Nephron progenitor cell (in vitro differentiated cells): Measurements from ENCODE around the gene SYNDIG1.

ENCODE experiments used
- DNase-seq: peaks from one replicate; pipeline ENCODE4 v3.0.0; 2021
- H3K27ac Mint-ChIP-seq: 2 replicates; pipeline ENCODE4 v1.8.0; 2021; ENCODE audit warnings: mild to moderate bottlenecking, moderate library complexity, mixed read lengths
- H3K27me3 Mint-ChIP-seq: 2 replicates; pipeline ENCODE4 v1.8.0; 2021; ENCODE audit warnings: mild to moderate bottlenecking, low read depth, mixed read lengths; ENCODE audit not compliant: poor library complexity
- H3K36me3 Mint-ChIP-seq: 2 replicates; pipeline ENCODE4 v1.8.0; 2021; ENCODE audit warnings: low read depth, mixed read lengths
- H3K4me1 Mint-ChIP-seq: 2 replicates; pipeline ENCODE4 v1.8.0; 2021; ENCODE audit warnings: mixed read lengths
- H3K4me3 Mint-ChIP-seq: 2 replicates; pipeline ENCODE4 v1.8.0; 2021; ENCODE audit warnings: mild to moderate bottlenecking, moderate library complexity, mixed read lengths
- H3K9me3 Mint-ChIP-seq: 2 replicates; pipeline ENCODE4 v1.8.0; 2021; ENCODE audit warnings: mild to moderate bottlenecking, moderate library complexity, mixed read lengths
- TF ChIP-seq, protein P1 (sequence below): fragments of 200-600 bp; sonication (generic); IDR thresholded peaks from 2 replicates; pipeline ENCODE4 v1.5.0; 2021; ENCODE audit warnings: antibody characterized with exemption

SYNDIG1 gene

GRCh38 chr20:24492698-24493097 lies 23.3 kb downstream of the SYNDIG1 start:
- peaks cover 30% of the 10 kb centered on the region for H3K4me1 Mint-ChIP-seq
- peaks cover 4% of the 10 kb centered on the region for H3K27me3 Mint-ChIP-seq
- no peaks in the 10 kb centered on the region for H3K9me3 Mint-ChIP-seq
- H3K36me3 Mint-ChIP-seq = no peaks in the 10 kb centered on the region
- TF ChIP-seq, protein P1, sequence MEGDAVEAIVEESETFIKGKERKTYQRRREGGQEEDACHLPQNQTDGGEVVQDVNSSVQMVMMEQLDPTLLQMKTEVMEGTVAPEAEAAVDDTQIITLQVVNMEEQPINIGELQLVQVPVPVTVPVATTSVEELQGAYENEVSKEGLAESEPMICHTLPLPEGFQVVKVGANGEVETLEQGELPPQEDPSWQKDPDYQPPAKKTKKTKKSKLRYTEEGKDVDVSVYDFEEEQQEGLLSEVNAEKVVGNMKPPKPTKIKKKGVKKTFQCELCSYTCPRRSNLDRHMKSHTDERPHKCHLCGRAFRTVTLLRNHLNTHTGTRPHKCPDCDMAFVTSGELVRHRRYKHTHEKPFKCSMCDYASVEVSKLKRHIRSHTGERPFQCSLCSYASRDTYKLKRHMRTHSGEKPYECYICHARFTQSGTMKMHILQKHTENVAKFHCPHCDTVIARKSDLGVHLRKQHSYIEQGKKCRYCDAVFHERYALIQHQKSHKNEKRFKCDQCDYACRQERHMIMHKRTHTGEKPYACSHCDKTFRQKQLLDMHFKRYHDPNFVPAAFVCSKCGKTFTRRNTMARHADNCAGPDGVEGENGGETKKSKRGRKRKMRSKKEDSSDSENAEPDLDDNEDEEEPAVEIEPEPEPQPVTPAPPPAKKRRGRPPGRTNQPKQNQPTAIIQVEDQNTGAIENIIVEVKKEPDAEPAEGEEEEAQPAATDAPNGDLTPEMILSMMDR = no peak
- no peak for DNase-seq
- no peak overlapping the region for H3K27ac Mint-ChIP-seq
- no peak overlapping the region for H3K4me3 Mint-ChIP-seq

DNA sequence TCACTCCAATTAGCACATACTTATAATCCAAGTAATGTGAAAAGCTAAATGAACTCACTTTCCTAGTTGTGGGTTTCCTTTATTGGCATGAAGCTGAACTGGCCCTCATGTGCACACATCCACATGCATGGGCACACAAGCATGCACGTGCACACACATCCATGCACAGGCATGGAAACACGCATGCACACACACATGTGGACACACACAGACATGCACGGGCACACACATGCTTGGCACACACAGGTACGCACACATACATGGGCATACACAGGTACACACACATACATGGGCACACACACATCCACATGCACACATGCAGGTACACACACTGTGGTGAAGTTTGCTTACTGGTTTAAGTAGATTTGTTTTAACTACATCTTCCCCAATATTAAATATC lies 23.8 kb downstream of the SYNDIG1 start:
- Mint-ChIP-seq H3K9me3 (no peaks in the 10 kb centered on the region), H3K27me3 (peaks cover 4% of the 10 kb centered on the region), H3K36me3 (no peaks in the 10 kb centered on the region), H3K4me3 (no peak overlapping the region), H3K4me1 (peaks cover 30% of the 10 kb centered on the region), H3K27ac (no peak overlapping the region)
- TF ChIP-seq, protein P1 = no peak
- DNase-seq = no peak

GRCh38 chr20:24493661-24494459 lies 24.4 kb downstream of the SYNDIG1 start:
- TF ChIP-seq, protein P1 = no peak
- no peaks in the 10 kb centered on the region for H3K9me3 Mint-ChIP-seq
- H3K27ac Mint-ChIP-seq = no peak overlapping the region
- peaks cover 30% of the 10 kb centered on the region for H3K4me1 Mint-ChIP-seq
- DNase-seq = no peak
- no peaks in the 10 kb centered on the region for H3K36me3 Mint-ChIP-seq
- H3K4me3 Mint-ChIP-seq = no peak overlapping the region
- H3K27me3 Mint-ChIP-seq = peaks cover 4% of the 10 kb centered on the region

DNA sequence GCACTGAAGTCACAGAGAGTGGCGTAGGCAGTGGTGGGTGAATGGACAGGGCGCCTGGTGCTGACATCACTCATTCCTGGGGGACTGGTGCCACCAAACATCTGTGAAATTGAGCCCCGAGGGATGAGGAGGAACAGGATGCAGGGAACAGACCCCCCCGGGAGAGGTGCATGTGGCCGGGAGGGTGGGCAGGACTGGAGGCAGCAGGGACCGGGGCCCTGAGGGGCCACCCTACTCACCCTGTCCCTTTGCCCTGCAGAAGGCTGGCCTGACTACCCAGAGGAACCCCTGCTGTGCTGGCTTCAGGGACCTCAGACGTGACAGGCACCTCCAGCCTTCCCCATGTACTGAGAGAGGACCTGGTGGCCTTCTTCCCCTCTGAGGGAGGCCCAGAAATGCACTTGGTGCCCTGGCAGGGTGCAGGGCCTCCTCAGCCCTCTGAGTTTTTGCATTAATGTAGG lies 25.1 kb downstream of the SYNDIG1 start:
- no peaks in the 10 kb centered on the region for H3K36me3 Mint-ChIP-seq
- H3K4me1 Mint-ChIP-seq = peaks cover 30% of the 10 kb centered on the region
- no peak overlapping the region for H3K4me3 Mint-ChIP-seq
- H3K27ac Mint-ChIP-seq = no peak overlapping the region
- TF ChIP-seq, protein P1 = no peak
- H3K27me3 Mint-ChIP-seq = peaks cover 4% of the 10 kb centered on the region
- H3K9me3 Mint-ChIP-seq = no peaks in the 10 kb centered on the region
- DNase-seq = no peak

- TF ChIP-seq, protein P1 = no peak
- peaks cover 7% of the 10 kb centered on the region for H3K27me3 Mint-ChIP-seq
- no peak overlapping the region for H3K4me3 Mint-ChIP-seq
- H3K9me3 Mint-ChIP-seq = no peaks in the 10 kb centered on the region
- no peak for DNase-seq
- no peak overlapping the region for H3K27ac Mint-ChIP-seq
- no peaks in the 10 kb centered on the region for H3K36me3 Mint-ChIP-seq
- H3K4me1 Mint-ChIP-seq = peaks cover 26% of the 10 kb centered on the region
Measured at GRCh38 chr20:24495266-24495665, 25.8 kb downstream of the SYNDIG1 start.

- Mint-ChIP-seq H3K9me3 (no peaks in the 10 kb centered on the region), H3K4me1 (peaks cover 13% of the 10 kb centered on the region), H3K4me3 (no peak overlapping the region), H3K36me3 (no peaks in the 10 kb centered on the region), H3K27me3 (peaks cover 3% of the 10 kb centered on the region), H3K27ac (no peak overlapping the region)
- DNase-seq = no peak
- TF ChIP-seq, protein P1 = no peak
Measured at GRCh38 chr20:24497851-24498250, 28.4 kb downstream of the SYNDIG1 start.
